Adrenal gland (tissue), 12 donors: ENCODE data around the gene MIF4GD. TPM values are rescaled to one million over a fixed set of nuclear protein-coding genes. Genes with fewer than 3 reads are reported as not detected.

ENCODE experiments used
- DNase-seq, 7 donors: peaks; one replicate each; pipeline ENCODE4 v3.0.0-alpha.2; 2019 to 2020
- H3K27ac ChIP-seq, 5 donors: fragments of 200-600 bp; sonication (generic) in 4 of 5; 1 replicate in 3 of 5; 2 replicates in 2 of 5; pipeline versions ENCODE4 v1.5.1 to v1.8.0; 2016 to 2020; ENCODE audit warnings: mild to moderate bottlenecking in 1 of 5
- H3K27me3 ChIP-seq: fragments of 200-600 bp; 2 replicates; pipeline ENCODE4 v1.8.0; 2021
- H3K36me3 ChIP-seq, 2 donors: fragments of 200-600 bp; replicated peaks in 1 of 2; 1 replicate in 1 of 2; 2 replicates in 1 of 2; pipeline versions ENCODE4 v1.5.1 to v1.8.0; 2018 to 2022
- H3K4me1 ChIP-seq, 2 donors: fragments of 200-600 bp; replicated peaks in 1 of 2; 1 replicate in 1 of 2; 2 replicates in 1 of 2; pipeline versions ENCODE4 v1.5.1 to v1.8.0; 2018 to 2021
- H3K4me3 ChIP-seq, 4 donors: fragments of 200-600 bp; sonication (generic) in 3 of 4; one replicate each; pipeline ENCODE4 v1.5.1; 2016 to 2018
- H3K9me3 ChIP-seq, 3 donors: fragments of 200-600 bp; sonication (generic) in 1 of 3; replicated peaks in 1 of 3; 1 replicate in 2 of 3; 2 replicates in 1 of 3; pipeline versions ENCODE4 v1.5.1 to v1.8.0; 2016 to 2021
- POLR2A ChIP-seq, 2 donors: fragments of 450-650 bp; IDR thresholded peaks; one replicate each; pipeline ENCODE4 v1.6.1; 2017; ENCODE audit warnings: antibody characterized with exemption in 2 of 2, mild to moderate bottlenecking in 2 of 2, moderate library complexity in 1 of 2
- WGBS, 4 donors: extraction: QIAGEN DNeasy Blood & Tissue Kit in 2 of 4; methylation state at CpG; one replicate each; pipeline versions ENCODE4 v1.1.5 to v1.1.7; 2013 to 2017; 5-methylcytosine and 5-hydroxymethylcytosine counted together
- intact Hi-C, 2 donors: fragments of 100-400 bp; cut with DNase I; formaldehyde crosslinking; loops; one replicate each; pipeline versions ENCODE4 v1.14.1 to v1.15.0; 2022 to 2023
- polyA plus RNA-seq, 3 donors: library from polyadenylated mRNA; stranded (reverse); fragments of 200-250 nt in 2 of 3; fragments of 350-450 nt in 1 of 3; fragmentation: Illumina TruSeq in 1 of 3; extraction: RNeasy Lipid Tissue Mini Kit (QIAGEN cat#74804) in 1 of 3; gene quantifications; one replicate each; pipeline ENCODE4 v1.2.3, GENCODE V29; 2013 to 2014
- total RNA-seq, 9 donors: library from RNA; depleted of rRNA in 4 of 9; stranded (reverse); fragments of >200 nt in 4 of 9; fragments of 120-200 nt in 1 of 9; fragmentation: NEBNext Ultra II Directional in 1 of 9; extraction: Animal tissue kit (Norgen Biotek cat#: 25700) in 1 of 9; gene quantifications; one replicate each; pipeline versions ENCODE4 v1.1.0 to v1.2.4, GENCODE V29; 2013 to 2023
- TF ChIP-seq, protein P1 (sequence below), 6 experiments: fragments of 450-650 bp in 4 of 6; fragments of 200-600 bp in 2 of 6; sonication (generic) in 1 of 6; IDR thresholded peaks; 1 replicate in 5 of 6; 2 replicates in 1 of 6; pipeline versions ENCODE4 v1.5.1 to v1.8.0; 2016 to 2021; ENCODE audit warnings: antibody characterized with exemption in 6 of 6, mild to moderate bottlenecking in 2 of 6, moderate library complexity in 1 of 6
- donor health status: healthy with polysubstance abuse.
- donor health status: Bipolar disorder and iron deficiency.
- donor health status: DM: yes; HTN: yes; CAD: no.
- donor health status: DM: no; HTN: no; CAD: no.
- donor health status: DM: no; HTN: no; CAD: no.
- donor health status: DM: yes; HTN: yes; CAD: no.

Gene MIF4GD
- total and polyA plus RNA-seq, 12 donors: 9.2 to 53.0 (median 21.2) TPM

DNA sequence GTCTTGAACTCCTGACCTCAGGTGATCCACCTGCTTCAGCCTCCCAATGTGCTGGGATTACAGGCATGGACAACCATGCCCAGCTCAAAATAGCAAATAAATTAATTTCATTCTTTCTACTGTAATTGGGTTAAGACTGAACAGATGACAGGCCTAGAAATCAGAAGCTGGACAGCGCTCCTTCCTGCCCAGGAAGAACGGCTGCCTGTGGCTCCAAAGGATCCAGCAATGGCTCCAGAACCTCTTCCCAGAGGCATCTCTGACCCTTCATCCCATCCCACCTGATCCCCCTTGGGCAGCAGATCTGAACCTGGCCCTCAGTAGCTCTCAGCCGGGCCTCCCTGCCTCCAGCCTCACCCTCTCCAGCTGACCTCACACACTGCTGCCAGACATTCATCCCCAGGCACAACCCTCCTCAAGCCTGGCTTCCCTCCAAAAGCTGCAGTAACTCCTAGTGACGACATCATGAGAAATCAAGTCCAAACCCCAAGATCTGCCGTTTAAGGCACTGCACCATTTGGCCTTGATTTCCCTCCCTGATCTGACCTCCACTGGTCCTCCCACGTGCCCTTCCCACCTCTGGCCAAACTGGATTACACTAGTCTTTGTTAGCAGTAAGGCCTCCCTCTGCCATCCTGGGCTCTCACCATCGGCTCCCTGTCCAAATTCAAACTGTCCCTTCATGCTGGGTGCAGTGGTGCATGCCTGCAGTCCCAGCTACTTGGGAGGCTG, 3.1 kb upstream of the MIF4GD start:
- Histone ChIP-seq H3K4me3 (no peak overlapping the region), H3K9me3 (no peaks in the 10 kb centered on the region), H3K36me3 (peaks cover 0 to 8% of the 10 kb centered on the region in 2 donors), H3K27ac (peak overlapping the region in 2 of 5 donors; percentile 36 to 56), H3K27me3 (no peaks in the 10 kb centered on the region), H3K4me1 (peaks cover 21 to 31% of the 10 kb centered on the region in 2 donors)
- DNase-seq: peak; percentile 50 to 77 (median 71)
- TF ChIP-seq, protein P1, sequence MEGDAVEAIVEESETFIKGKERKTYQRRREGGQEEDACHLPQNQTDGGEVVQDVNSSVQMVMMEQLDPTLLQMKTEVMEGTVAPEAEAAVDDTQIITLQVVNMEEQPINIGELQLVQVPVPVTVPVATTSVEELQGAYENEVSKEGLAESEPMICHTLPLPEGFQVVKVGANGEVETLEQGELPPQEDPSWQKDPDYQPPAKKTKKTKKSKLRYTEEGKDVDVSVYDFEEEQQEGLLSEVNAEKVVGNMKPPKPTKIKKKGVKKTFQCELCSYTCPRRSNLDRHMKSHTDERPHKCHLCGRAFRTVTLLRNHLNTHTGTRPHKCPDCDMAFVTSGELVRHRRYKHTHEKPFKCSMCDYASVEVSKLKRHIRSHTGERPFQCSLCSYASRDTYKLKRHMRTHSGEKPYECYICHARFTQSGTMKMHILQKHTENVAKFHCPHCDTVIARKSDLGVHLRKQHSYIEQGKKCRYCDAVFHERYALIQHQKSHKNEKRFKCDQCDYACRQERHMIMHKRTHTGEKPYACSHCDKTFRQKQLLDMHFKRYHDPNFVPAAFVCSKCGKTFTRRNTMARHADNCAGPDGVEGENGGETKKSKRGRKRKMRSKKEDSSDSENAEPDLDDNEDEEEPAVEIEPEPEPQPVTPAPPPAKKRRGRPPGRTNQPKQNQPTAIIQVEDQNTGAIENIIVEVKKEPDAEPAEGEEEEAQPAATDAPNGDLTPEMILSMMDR (IDR thresholded peaks at IDR 0.05): no peak
- no peak for TF ChIP-seq POLR2A (IDR thresholded peaks at IDR 0.05)
- WGBS, 4 donors: 51 to 64% (median 60%) methylated on average over 7 of the region's 7 CpGs
- intact Hi-C loops: loop anchor here in 1 of 2 donors (10.0 kb wide), 1 partner anchor 131 kb away; the partner anchor contains the start of gene GRB2

DNA sequence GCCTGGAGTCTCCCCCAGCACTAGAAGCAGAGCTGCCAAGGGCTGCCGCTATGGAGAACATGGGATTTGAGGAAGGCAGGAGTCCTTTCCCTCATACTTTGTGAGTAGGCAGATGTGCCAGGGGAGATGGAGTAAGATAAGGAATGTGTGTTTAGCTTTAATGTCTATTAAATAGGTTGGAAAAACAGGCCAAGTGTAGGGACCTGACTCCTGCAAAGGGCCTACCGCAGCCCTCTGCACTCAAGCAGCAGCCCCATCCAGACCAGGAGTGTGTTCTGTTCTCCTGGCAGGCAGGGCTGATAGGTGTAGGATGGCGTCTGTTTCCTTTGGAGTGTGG, 1.8 kb upstream of the MIF4GD start:
- peak overlapping the region in 4 of 5 donors; percentile 33 to 95 (median 42) for H3K27ac ChIP-seq
- DNase-seq: no peak
- intact Hi-C loops: loop anchor here in 1 of 2 donors (10.0 kb wide), 1 partner anchor 132 kb away; the partner anchor contains the start of gene GRB2
- no peaks in the 10 kb centered on the region for H3K9me3 ChIP-seq
- H3K27me3 ChIP-seq: no peaks in the 10 kb centered on the region
- H3K4me3 ChIP-seq: no peak overlapping the region
- H3K36me3 ChIP-seq: peaks cover 0 to 5% of the 10 kb centered on the region in 2 donors
- TF ChIP-seq, protein P1 (IDR thresholded peaks at IDR 0.05): no peak
- no peak for TF ChIP-seq POLR2A (IDR thresholded peaks at IDR 0.05)
- WGBS, 4 donors: 46 to 68% (median 53%) methylated on average over 2 to 3 of the region's 3 CpGs
- peaks cover 21 to 37% of the 10 kb centered on the region in 2 donors for H3K4me1 ChIP-seq

DNA sequence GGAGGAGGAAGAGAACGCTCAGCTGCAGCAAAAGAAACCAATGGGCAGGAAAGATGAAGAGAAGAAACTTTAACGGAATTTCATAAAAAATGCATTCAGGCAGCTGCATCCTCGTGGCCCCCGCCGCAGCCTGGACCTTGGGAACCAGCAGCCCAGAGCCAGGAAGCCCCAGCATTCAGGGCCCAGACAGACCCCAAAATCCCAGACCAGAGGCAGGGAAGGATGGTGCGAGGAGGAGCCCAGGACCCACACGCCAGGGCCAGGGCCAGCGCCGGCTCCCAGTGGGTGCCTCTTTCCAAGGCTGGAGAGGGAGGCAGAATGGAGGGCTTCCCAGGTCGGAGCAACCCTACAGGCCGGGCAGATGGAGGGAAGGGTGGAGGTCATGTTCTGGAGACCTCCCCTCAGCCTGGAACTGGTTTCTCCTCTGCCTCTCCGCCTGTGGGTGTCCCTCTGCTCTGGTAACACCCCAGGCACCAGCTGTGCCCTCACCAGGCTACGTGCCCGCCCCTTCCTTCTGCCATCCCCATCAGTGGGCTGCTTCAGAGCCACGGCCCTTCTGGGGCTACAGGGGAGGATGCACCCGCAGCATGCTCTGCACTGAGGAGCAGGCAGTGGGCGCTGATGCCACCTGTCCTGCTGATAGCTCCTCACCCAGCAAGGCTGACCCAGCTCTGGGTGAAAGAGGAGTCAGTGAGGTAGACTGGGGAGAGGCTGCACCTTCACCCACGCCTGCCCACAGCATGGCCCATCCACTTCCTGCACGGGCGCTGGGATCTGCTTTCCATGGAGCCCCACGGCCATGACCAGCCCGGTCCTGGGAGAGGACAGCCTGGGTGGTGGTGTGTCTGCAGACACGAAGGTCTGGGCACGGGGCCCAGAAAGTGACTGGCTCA, 1.2 kb upstream of the MIF4GD start:
- intact Hi-C loops: loop anchor here in 1 of 2 donors (10.0 kb wide), 1 partner anchor 133 kb away; the partner anchor contains the start of gene GRB2
- peaks cover 21 to 37% of the 10 kb centered on the region in 2 donors for H3K4me1 ChIP-seq
- no peaks in the 10 kb centered on the region for H3K9me3 ChIP-seq
- TF ChIP-seq, protein P1 (IDR thresholded peaks at IDR 0.05): no peak
- no peak for TF ChIP-seq POLR2A (IDR thresholded peaks at IDR 0.05)
- H3K27ac ChIP-seq: peak overlapping the region in 4 of 5 donors; percentile 3 to 95 (median 85)
- peak overlapping the region in 2 of 4 donors; percentile 56 to 92 for H3K4me3 ChIP-seq
- no peaks in the 10 kb centered on the region for H3K27me3 ChIP-seq
- peaks cover 0 to 4% of the 10 kb centered on the region in 2 donors for H3K36me3 ChIP-seq
- WGBS, 4 donors: 31 to 47% (median 39%) methylated on average over 14 to 24 of the region's 24 CpGs
- peak; percentile 73 to 90 (median 85) for DNase-seq
